ENCODE measurements around the gene TYROBP.
A peak's percentile ranks its signal among the peaks of the same experiment; 100 is the strongest.

Gene TYROBP

DNA sequence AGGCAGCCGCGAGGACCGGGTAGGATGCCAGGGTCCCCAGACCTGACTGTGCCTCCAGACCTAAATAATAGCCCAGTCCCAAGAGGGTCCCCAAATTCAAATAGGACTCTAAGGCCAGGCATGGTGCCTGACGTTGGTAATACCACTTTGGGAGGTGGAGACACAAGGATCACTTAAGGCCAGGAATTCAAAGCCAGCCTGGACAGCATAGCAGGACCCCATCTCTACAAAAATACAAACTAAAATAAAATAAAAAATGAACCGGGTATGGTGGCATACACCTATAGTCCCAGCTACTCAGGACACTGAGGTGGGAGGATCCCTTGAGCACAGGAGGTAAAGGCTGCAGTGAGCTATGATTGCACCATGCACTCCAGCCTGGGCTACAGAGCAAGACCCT lies 45.1 kb downstream of the TYROBP start:
- no peak overlapping the region for H3K27ac ChIP-seq (ENCODE audit: insufficient read depth, low read length, poor library complexity, severe bottlenecking)
- DNase-seq = no peak
- no peaks in the 10 kb centered on the region for H3K9me3 ChIP-seq (ENCODE audit: control insufficient read depth, low read length)
- H3K27me3 ChIP-seq (replicated peaks; ENCODE audit: control insufficient read depth, insufficient read depth, low read length, poor library complexity, severe bottlenecking) = peaks cover 13% of the 10 kb centered on the region
- no peaks in the 10 kb centered on the region for H3K4me1 ChIP-seq (ENCODE audit: control insufficient read depth, insufficient read depth, low read length, poor library complexity, severe bottlenecking)
- no peaks in the 10 kb centered on the region for H3K36me3 ChIP-seq (ENCODE audit: control insufficient read depth, insufficient read depth, low read length)
- H3K4me3 ChIP-seq (ENCODE audit: insufficient read depth, low read depth, low read length, poor library complexity, severe bottlenecking) = no peak overlapping the region

DNA sequence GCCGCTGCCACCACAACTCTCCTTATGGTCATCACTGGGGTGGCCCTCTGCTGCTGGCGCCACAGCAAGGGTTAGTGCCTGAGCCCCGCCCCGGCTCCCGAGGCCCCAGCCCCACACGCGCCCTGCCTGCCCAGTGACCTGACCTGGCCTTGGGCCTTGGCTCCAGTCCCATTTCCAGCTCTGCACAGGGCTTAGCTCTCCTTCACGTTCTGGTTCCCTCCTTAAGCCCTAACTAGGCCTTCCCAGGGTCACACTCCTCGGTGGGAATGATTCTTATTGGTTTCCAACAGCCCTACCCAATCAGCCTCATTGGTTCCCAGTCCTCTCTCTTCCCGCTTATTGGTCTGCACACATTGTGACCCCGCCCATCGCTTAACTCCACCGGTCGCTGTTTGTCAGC lies 45.6 kb downstream of the TYROBP start:
- Histone ChIP-seq H3K36me3 (ENCODE audit: control insufficient read depth, insufficient read depth, low read length) (no peaks in the 10 kb centered on the region), H3K27me3 (replicated peaks; ENCODE audit: control insufficient read depth, insufficient read depth, low read length, poor library complexity, severe bottlenecking) (peaks cover 13% of the 10 kb centered on the region)

DNA sequence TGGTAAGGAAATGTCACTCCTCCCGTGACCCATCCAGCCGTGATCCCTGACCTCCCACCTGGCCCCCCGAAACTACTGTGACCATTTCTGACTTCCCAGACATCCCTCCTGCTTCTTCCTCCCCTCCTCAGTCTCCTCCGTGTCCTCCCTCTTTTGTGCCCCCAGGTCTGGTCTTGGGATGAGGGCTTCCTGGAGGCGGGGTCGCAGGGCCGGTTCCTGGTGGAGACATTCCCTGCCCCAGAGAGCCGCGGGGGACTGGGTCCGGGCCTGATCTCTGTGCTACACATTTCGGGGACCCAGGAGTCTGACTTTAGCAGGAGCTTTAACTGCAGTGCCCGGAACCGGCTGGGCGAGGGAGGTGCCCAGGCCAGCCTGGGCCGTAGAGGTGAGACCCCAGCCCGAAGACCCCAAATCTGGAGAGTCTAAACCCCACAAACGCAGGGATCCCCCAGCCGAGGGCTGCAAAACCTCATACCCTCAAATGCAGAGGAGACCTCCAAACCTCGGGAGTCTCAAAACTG lies 46.4 kb downstream of the TYROBP start:
- Histone ChIP-seq H3K9me3 (ENCODE audit: control insufficient read depth, low read length) (no peaks in the 10 kb centered on the region), H3K4me3 (ENCODE audit: insufficient read depth, low read depth, low read length, poor library complexity, severe bottlenecking) (no peak overlapping the region), H3K27ac (ENCODE audit: insufficient read depth, low read length, poor library complexity, severe bottlenecking) (no peak overlapping the region), H3K27me3 (replicated peaks; ENCODE audit: control insufficient read depth, insufficient read depth, low read length, poor library complexity, severe bottlenecking) (peaks cover 17% of the 10 kb centered on the region), H3K4me1 (ENCODE audit: control insufficient read depth, insufficient read depth, low read length, poor library complexity, severe bottlenecking) (peaks cover 1% of the 10 kb centered on the region), H3K36me3 (ENCODE audit: control insufficient read depth, insufficient read depth, low read length) (no peaks in the 10 kb centered on the region)
- DNase-seq = no peak

More for the DNA sequence above, 45.6 kb downstream of the TYROBP start:
- DNase-seq = no peak
- no peaks in the 10 kb centered on the region for H3K4me1 ChIP-seq (ENCODE audit: control insufficient read depth, insufficient read depth, low read length, poor library complexity, severe bottlenecking)
- H3K9me3 ChIP-seq (ENCODE audit: control insufficient read depth, low read length) = no peaks in the 10 kb centered on the region
- no peak overlapping the region for H3K27ac ChIP-seq (ENCODE audit: insufficient read depth, low read length, poor library complexity, severe bottlenecking)
- H3K4me3 ChIP-seq (ENCODE audit: insufficient read depth, low read depth, low read length, poor library complexity, severe bottlenecking) = no peak overlapping the region

DNA sequence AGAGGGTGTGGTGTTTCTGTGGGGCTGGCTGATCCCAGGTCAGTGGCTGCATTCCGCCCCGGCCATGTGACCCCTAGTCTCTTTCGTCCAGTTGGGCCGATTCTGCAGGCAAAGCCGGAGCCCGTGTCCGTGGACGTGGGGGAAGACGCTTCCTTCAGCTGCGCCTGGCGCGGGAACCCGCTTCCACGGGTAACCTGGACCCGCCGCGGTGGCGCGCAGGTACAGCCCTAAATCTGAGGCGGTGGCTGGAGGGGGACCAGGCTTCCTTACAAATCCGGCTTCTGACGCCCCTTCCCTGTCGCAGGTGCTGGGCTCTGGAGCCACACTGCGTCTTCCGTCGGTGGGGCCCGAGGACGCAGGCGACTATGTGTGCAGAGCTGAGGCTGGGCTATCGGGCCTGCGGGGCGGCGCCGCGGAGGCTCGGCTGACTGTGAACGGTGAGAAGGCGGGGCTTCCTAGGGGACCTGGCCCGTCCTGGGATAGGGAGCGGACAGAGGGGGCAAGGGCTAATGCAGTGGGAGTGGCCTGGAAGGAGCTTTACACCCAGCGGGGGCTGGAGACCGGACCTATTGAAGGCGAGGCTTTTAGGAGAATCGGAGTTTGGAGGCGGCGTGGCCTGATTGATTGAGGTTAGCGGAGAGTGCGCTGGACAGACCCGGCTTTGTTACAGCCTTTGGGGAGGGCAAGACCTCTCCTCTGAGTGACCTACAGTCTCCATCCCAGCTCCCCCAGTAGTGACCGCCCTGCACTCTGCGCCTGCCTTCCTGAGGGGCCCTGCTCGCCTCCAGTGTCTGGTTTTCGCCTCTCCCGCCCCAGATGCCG lies 47.1 kb downstream of the TYROBP start:
- Histone ChIP-seq H3K9me3 (ENCODE audit: control insufficient read depth, low read length) (no peaks in the 10 kb centered on the region), H3K27ac (ENCODE audit: insufficient read depth, low read length, poor library complexity, severe bottlenecking) (no peak overlapping the region), H3K4me3 (ENCODE audit: insufficient read depth, low read depth, low read length, poor library complexity, severe bottlenecking) (no peak overlapping the region), H3K27me3 (replicated peaks; ENCODE audit: control insufficient read depth, insufficient read depth, low read length, poor library complexity, severe bottlenecking) (peaks cover 23% of the 10 kb centered on the region), H3K4me1 (ENCODE audit: control insufficient read depth, insufficient read depth, low read length, poor library complexity, severe bottlenecking) (peaks cover 8% of the 10 kb centered on the region), H3K36me3 (ENCODE audit: control insufficient read depth, insufficient read depth, low read length) (no peaks in the 10 kb centered on the region)
- no peak for DNase-seq

DNA sequence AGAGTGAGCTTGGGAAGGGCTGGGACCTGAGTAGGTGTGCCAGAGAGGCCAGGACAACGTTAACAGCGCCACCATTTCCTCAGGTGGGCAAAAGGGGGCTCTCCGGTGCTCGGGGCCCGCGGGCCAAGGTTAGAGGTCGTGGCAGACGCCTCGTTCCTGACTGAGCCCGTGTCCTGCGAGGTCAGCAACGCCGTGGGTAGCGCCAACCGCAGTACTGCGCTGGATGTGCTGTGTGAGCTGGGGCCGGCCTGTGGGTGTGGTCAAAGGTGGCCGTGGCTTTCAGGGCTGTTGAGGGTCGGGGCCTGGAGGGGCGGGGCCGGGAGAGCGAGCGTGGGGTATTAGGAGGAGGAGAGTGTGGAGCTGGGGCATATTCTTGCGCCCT lies 47.7 kb downstream of the TYROBP start:
- no peak overlapping the region for H3K27ac ChIP-seq (ENCODE audit: insufficient read depth, low read length, poor library complexity, severe bottlenecking)
- H3K27me3 ChIP-seq (replicated peaks; ENCODE audit: control insufficient read depth, insufficient read depth, low read length, poor library complexity, severe bottlenecking) = peaks cover 28% of the 10 kb centered on the region
- peaks cover 10% of the 10 kb centered on the region for H3K4me1 ChIP-seq (ENCODE audit: control insufficient read depth, insufficient read depth, low read length, poor library complexity, severe bottlenecking)
- no peaks in the 10 kb centered on the region for H3K9me3 ChIP-seq (ENCODE audit: control insufficient read depth, low read length)
- H3K36me3 ChIP-seq (ENCODE audit: control insufficient read depth, insufficient read depth, low read length) = no peaks in the 10 kb centered on the region
- H3K4me3 ChIP-seq (ENCODE audit: insufficient read depth, low read depth, low read length, poor library complexity, severe bottlenecking) = no peak overlapping the region
- no peak for DNase-seq

DNA sequence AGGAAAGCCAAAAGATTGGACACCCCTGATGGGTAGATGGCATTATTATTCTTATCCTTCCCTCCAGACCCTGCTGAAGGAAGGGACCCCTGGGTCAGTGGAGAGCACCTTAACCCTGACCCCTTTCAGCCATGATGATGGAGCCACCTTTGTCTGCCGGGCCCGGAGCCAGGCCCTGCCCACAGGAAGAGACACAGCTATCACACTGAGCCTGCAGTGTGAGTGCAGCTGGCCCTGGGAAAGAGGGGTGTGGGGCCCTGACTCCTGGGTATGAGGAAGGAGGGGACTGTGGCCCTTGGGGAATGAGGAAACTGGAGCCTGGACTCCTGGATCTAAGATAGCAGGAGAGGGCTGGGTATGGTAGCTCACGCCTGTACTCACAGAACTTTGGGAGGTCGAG lies 48.7 kb downstream of the TYROBP start:
- no peaks in the 10 kb centered on the region for H3K9me3 ChIP-seq (ENCODE audit: control insufficient read depth, low read length)
- peaks cover 35% of the 10 kb centered on the region for H3K27me3 ChIP-seq (replicated peaks; ENCODE audit: control insufficient read depth, insufficient read depth, low read length, poor library complexity, severe bottlenecking)
- no peak for DNase-seq
- H3K36me3 ChIP-seq (ENCODE audit: control insufficient read depth, insufficient read depth, low read length) = no peaks in the 10 kb centered on the region
- H3K4me1 ChIP-seq (ENCODE audit: control insufficient read depth, insufficient read depth, low read length, poor library complexity, severe bottlenecking) = peaks cover 10% of the 10 kb centered on the region
- no peak overlapping the region for H3K27ac ChIP-seq (ENCODE audit: insufficient read depth, low read length, poor library complexity, severe bottlenecking)
- H3K4me3 ChIP-seq (ENCODE audit: insufficient read depth, low read depth, low read length, poor library complexity, severe bottlenecking) = no peak overlapping the region

DNA sequence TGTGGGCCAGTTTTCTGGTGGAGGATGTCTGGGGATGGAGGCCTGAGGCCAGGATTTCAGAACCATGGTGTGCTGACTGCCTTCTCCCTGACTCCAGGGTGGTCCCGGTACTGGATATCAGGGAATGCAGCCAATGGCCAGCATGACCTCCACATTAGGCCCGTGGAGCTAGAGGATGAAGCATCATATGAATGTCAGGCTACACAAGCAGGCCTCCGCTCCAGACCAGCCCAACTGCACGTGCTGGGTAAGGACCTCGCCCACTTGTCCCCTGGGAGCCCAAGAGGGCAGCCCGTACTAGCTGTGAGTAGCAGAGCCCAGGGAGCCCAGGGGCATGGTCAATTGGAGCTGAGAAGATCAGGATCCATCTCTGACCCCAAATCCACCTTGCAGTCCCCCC lies 49.8 kb downstream of the TYROBP start:
- Histone ChIP-seq H3K27me3 (replicated peaks; ENCODE audit: control insufficient read depth, insufficient read depth, low read length, poor library complexity, severe bottlenecking) (peaks cover 37% of the 10 kb centered on the region), H3K4me3 (ENCODE audit: insufficient read depth, low read depth, low read length, poor library complexity, severe bottlenecking) (no peak overlapping the region)
- DNase-seq = no peak

DNA sequence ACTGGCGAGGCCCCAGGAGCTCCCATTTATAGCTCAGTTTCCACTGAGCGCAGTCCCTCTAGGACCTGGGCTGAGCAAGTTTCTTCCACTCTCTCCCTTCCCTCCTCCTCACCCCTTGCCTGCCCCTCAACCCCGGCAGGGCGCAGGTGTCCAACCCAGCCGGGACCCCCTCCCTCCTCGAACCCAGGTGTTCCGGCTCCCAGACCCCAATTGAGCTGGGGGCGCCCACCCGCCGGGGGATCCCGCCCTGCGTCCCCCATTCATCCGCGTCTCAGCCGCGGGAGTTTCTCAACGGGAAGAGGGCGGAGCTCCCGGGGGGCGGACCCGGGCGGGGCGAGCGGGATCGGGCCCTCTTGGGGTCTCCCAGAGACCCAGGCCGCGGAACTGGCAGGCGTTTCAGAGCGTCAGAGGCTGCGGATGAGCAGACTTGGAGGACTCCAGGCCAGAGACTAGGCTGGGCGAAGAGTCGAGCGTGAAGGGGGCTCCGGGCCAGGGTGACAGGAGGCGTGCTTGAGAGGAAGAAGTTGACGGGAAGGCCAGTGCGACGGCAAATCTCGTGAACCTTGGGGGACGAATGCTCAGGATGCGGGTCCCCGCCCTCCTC lies 51.4 kb downstream of the TYROBP start, which contains the start of gene KIRREL2:
Gene KIRREL2 (plus strand): TSS at position 366 of the 604 bp plus-strand sequence. CDS start 209 bp downstream, at position 575.
- Histone ChIP-seq H3K27me3 (replicated peaks; ENCODE audit: control insufficient read depth, insufficient read depth, low read length, poor library complexity, severe bottlenecking) (peaks cover 38% of the 10 kb centered on the region), H3K9me3 (ENCODE audit: control insufficient read depth, low read length) (no peaks in the 10 kb centered on the region), H3K36me3 (ENCODE audit: control insufficient read depth, insufficient read depth, low read length) (no peaks in the 10 kb centered on the region), H3K4me3 (ENCODE audit: insufficient read depth, low read depth, low read length, poor library complexity, severe bottlenecking) (peak within 1 kb of the TSS; percentile 44), H3K27ac (ENCODE audit: insufficient read depth, low read length, poor library complexity, severe bottlenecking) (no peak within 1 kb of the TSS), H3K4me1 (ENCODE audit: control insufficient read depth, insufficient read depth, low read length, poor library complexity, severe bottlenecking) (peaks cover 10% of the 10 kb centered on the region)
- DNase-seq = no peak

More for the DNA sequence above, 49.8 kb downstream of the TYROBP start:
- H3K27ac ChIP-seq (ENCODE audit: insufficient read depth, low read length, poor library complexity, severe bottlenecking) = no peak overlapping the region
- no peaks in the 10 kb centered on the region for H3K9me3 ChIP-seq (ENCODE audit: control insufficient read depth, low read length)
- H3K36me3 ChIP-seq (ENCODE audit: control insufficient read depth, insufficient read depth, low read length) = no peaks in the 10 kb centered on the region
- H3K4me1 ChIP-seq (ENCODE audit: control insufficient read depth, insufficient read depth, low read length, poor library complexity, severe bottlenecking) = peaks cover 10% of the 10 kb centered on the region

Data from effector memory CD4-positive, alpha-beta T cell (primary cell).